A204.1 (cell line): ENCODE measurements around the gene OR8B8.
"Not testable (repeated sequence)": the region's sequence is repeated elsewhere in the genome, so short reads cannot be mapped to it uniquely, and the experiment has no call there.

Experiments used
- FAIRE-seq: peaks from 2 replicates; lab custom pipeline; 2012; peaks lifted over from hg19 to GRCh38; lab: Jason Lieb, UNC

The OR8B8 gene

DNA sequence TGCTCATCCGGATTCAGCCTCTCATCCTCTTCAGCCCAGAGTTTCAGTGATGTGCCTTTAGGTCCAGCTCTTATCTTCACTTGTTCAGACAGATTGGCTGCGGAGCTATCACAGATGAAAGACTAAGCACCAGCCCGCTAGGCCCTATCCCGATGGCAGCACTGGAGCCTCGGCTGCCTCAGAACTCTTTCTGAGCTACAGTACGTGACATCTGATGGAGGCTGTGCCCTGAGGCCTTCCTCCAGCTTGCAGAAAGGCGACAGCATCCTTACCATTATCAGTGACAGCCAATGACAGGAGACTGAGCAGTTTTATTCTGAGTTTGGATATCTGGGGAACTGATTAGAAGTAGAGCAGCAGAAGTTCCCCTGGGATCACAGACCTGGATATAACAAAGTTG lies 4.0 kb downstream of the OR8B8 start:
- no peak for FAIRE-seq

DNA sequence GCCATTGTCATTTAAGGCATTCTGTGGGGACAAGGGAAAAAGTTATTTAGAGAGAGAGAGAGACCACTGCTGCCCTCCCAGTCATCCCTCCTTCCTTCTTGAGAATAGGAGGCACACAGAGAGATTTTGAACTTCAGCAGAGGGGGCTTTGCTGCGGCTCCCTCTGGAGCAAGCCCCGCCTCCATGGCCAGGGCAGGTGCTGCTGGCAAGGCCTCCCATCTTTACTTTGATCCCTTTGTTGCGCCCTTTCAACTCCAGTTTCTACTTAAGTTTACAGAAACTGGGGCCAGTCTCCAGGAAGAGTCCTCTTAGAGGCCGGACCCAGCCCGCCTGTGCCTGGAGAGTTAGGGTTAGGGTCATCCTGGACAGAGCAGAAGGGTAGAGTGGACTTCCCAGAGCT lies 4.4 kb downstream of the OR8B8 start:
- FAIRE-seq, result no peak

DNA sequence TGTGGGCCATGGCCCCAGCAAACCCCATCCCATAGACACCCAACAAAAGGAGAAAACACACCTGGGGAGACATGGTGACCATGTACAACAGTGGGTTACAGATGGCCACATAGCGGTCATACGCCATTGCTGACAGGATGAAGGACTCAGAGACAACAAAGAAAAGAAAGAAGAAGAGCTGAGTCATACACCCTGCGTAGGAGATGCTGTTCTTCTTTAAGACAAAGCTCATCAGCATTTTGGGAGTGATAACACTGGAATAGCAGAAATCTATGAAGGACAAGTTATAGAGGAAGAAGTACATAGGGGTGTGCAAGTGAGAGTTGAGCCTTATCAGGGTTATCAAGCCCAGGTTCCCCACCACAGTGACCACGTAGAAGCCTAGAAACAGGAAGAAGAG lies 4.9 kb downstream of the OR8B8 start:
- no peak for FAIRE-seq

DNA sequence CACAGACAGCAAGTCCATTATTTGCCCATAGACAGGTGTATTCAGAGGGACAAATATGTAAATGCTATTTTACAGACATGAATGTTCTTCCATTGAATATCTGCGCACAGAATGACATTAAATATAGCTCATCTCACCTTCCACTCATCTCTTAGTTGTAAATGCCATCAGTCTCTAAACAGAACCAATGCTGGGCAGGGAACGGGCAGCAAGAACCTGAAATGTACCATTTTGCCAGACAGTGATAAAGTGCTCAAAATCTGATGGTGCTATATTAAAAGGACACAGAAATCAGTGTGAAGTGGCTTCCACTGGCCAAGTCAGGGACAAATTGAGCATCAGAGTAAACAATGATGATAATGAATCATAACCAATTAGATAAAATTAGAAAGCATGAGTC lies 10.8 kb downstream of the OR8B8 start:
- FAIRE-seq, result no peak

DNA sequence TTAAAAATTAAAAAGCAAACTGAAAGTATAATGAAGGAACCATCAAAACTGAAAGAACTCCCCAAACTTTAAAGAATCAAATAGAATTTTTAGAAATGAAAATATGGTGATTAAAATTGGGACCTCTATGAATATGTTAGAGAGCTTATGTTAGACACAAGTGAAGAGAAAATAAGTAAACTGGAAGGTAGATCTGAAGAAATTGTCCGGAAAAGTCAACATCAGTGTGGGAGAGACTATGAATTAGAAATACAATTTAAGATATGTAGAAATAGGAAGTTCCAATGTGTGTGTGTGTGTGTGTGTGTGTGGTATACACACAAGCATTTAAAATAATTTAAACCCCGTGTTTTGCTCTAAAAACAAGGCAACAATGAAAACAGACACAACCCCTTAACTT lies 15.9 kb downstream of the OR8B8 start:
- FAIRE-seq, result no peak

DNA sequence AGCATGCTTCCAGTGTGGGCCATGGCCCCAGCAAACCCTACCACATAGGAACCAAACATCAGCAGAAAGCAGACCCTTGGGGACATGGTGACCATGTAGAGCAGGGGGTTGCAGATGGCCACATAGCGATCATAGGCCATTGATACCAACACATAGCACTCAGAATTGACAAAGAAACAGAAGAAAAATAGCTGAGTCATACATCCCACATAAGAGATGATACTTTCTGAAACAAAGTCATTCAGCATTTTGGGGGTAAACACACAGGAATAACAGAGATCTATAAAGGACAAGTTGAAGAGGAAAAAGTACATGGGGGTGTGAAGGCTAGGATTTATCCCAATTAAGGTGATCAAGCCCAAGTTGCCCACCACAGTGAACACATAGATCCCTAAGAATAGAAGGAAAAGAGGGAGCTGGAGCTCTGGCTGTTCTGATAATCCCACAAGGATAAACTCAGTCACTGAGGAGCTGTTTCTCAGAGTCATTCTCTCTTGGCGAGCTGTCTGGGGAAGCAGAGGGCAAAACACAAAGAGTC lies 21.0 kb downstream of the OR8B8 start, which contains the start of gene OR8B4:
Gene OR8B4, minus strand, starts transcription at position 488 of the 538 bp plus-strand sequence. Its CDS starts 0 bp downstream, at position 488.
- no peak for FAIRE-seq

DNA sequence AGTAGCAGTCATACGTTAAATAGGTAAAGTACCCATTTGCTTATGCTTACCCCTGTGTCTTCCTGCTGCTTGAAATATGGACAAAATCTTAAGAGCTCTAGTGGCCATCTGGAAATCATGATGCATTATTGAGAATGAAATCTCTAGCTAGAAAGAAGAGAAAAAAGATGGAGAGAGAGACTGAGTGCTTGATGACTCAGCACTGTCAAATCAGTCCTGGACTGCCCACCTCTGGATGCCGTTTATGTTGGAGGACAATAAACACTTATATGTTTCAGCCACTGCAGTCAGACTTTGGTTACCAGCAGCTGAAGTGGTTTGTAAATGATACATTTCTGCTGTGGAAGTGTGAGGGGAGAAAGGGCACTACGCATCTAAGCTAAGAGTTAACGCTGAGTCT lies 24.5 kb downstream of the OR8B8 start:
- no peak for FAIRE-seq

DNA sequence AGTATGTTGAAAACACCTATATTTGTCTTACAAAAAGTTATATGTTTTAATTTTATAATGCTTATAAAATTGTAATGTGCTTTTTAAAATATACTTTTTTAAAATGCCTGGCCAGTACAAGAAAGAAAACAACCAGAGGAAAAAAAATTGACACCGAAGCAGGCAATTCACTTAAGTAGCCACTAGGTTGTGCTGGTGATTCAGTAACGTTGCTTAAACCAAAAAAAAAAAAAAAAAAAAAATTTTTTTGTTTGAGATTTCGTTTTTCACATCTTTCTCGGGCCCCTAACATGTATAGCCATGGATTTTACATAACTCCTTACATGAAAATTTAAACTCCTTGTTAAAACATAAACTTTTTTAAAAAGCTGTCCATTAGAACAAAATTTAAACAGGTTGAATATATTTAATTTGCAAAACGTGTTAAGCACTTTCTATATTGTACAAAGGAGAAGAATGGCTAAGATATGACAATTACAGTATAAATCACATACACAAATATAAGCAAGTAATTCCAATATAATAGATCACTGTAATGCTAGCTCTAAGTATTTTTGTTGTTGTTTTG lies 30.1 kb downstream of the OR8B8 start:
- peak; percentile 92 for FAIRE-seq

DNA sequence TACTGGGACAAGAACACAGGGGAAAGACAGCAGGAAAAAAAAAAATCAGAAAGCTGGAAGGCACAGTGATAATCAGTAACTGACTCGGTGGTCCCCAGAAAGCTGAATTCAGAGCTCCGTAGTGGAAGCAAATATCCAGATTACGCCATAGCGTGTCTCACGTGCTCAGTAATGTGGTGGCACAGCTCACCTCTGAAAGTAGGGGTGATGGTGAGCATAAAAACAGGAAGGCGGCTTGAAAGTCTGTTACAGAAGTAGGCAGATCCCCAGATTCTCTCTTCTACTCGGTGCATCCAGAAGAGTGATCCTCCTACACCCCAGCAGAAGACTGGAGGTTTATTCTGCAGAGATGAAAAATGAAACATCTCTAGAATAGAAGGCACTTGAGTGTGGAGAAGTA lies 35.6 kb downstream of the OR8B8 start:
- no peak for FAIRE-seq

DNA sequence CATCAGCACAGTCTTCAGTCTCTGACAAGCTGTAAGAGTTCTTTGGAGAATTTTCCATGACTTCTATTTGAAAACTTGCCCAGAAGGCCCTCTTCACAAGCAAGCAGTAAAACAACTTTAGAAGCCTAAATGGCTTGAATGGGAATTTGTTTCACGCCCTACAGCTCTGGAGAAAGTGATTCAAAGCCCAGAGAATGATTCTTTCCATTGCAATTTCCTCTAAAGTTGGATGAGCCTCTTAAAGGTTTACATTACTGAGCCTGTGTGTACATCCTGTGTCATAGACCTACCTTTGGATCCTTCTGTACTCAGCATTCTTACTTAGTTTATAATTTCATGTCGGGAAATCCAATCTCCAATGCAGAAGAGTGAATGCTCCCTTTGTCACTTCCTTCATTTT lies 39.9 kb downstream of the OR8B8 start:
- FAIRE-seq, result no peak

DNA sequence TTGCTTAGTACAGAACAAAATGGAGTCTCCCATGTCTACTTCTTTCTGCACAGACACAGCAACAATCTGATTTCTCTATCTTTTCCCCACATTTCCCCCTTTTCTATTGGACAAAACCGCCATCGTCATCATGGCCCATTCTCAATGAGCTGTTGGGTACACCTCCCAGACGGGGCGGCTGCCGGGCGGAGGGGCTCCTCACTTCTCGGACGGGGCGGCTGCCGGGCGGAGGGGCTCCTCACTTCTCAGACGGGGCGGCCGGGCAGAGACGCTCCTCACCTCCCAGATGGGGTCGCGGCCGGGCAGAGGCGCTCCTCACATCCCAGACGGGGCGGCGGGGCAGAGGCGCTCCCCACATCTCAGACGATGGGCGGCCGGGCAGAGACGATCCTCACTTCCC lies 42.3 kb downstream of the OR8B8 start:
- not testable (repeated sequence) for FAIRE-seq

DNA sequence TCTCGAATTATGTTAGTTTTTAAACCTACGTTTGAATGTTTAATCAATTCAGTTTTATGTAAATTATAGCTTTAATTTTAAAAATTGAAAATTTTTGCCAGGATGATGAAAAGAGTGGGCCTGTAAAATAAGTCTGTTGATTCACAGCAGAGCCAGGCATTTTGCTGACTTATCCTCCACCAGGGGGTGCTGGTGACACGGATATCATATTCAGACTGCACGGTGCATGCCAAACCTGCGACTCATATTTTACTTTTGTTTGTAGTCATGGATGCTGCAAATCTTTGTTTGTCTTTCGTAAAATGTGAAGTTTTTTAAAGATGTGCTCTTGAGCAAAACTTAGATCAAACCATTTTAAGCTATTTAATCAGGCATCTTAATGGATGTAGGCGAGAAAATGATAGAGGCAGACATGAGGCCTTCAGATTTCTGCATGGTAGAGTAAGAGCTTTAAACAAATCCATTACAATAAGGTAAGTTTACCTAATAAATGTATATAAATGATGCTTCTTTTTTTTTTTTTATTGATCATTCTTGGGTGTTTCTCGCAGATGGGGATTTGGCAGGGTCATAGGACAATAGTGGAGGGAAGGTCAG lies 43.1 kb downstream of the OR8B8 start:
- FAIRE-seq, result peak; percentile 91

DNA sequence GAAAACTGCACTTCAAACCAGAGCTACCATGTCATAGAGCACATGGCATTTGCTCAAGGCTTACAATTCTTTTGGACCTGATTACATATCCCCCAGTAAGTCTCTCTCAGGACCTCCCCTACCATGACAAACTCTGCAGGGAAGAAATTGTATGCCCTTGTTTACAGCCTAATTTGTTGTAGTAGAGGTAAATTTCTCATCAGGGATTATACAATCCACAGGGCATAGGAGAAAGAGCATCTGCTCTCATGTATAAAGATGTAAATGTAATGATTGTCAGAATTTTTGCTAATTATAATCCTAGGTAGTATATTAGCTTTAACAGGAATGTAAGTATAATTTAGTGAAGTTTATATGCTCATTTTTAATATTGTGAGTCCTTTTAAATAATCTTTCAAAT lies 46.6 kb downstream of the OR8B8 start, which contains the start of gene OR8B3:
Gene OR8B3, minus strand, starts transcription at position 101 of the 400 bp plus-strand sequence. CDS start 1,673 bp downstream, outside the sequence.
- no peak for FAIRE-seq

DNA sequence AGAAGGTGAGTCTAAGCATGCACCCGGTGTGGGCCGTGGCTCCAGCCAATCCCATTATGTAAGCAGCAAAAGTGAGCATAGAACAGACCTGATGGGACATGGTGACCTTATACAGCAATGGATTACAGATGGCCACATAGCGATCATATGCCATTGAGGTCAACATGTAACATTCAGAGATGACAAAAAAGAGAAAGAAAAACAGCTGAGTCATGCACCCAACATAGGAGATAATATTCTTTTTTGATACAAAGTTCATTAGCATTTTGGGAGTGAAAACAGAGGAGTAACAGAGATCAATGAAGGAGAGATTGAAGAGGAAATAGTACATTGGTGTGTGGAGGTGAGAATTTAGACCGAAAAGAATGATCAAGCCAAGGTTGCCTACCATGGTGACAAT lies 48.6 kb downstream of the OR8B8 start:
- not testable (repeated sequence) for FAIRE-seq

DNA sequence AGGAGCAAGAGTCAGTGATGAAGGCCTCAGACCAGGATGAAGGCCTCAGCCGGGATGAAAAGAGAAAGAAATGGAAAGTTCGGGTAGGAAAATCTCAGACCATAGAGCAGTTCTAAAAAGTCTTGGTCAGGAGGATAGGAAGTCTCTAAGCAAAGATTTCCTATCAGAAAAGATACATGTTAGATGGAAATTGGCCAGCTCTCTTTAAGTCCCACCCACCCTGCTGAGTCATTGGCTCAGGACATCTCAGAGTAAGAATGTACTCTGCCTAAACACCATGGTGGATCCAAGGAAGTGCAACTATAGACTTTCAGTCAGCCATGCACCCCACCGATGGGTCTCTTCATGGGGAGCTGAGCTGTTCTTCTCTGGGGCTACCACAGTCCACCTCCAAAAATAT lies 51.1 kb downstream of the OR8B8 start:
- FAIRE-seq, result no peak
